ENCODE data around the gene RBM23. TPM values are rescaled to one million over a fixed set of nuclear protein-coding genes. Genes with fewer than 3 reads are reported as not detected.

Gene RBM23

Small RNAs within 50 kb of the gene (small RNA-seq; reads per million reads assigned to genes)
- gene RF00019 (ENCODE audit: insufficient read depth) = not detected
